A673 (cell line): ENCODE measurements around the gene RIPK3.
A peak's percentile ranks its signal among the peaks of the same experiment; 100 is the strongest.
"Not testable (repeated sequence)": the region's sequence is repeated elsewhere in the genome, so short reads cannot be mapped to it uniquely, and the experiment has no call there.

Experiments
- CTCF ChIP-seq: fragments of 300-800, 200-600 bp; sonication (generic); conservative IDR thresholded peaks from 2 replicates; pipeline ENCODE4 v1.5.1; 2017; ENCODE audit warnings: low read depth, mild to moderate bottlenecking, antibody characterized with exemption, low read length, moderate library complexity, mixed read lengths
- EZH2 ChIP-seq: fragments of 200-600 bp; sonication (generic); IDR thresholded peaks from 2 replicates; pipeline ENCODE4 v1.6.1; 2017; ENCODE audit warnings: borderline replicate concordance, low read depth, mild to moderate bottlenecking, mixed read lengths, antibody characterized with exemption, low read length; ENCODE audit not compliant: poor library complexity, severe bottlenecking

- peak; percentile 48 for TF ChIP-seq CTCF
- not testable (repeated sequence) for TF ChIP-seq EZH2
These were observed 11.9 kb downstream of the RIPK3 start for GRCh38 chr14:24327914-24328313.
